Immature natural killer cell (primary cell): ENCODE data around the gene DUOXA1. TPM values are rescaled to one million over a fixed set of nuclear protein-coding genes. Genes with fewer than 3 reads are reported as not detected.
"Not testable (repeated sequence)": the region's sequence is repeated elsewhere in the genome, so short reads cannot be mapped to it uniquely, and the experiment has no call there.

Experiments used
- DNase-seq, 3 donors: peaks; one replicate each; pipeline ENCODE4 v3.0.0; 2022; ENCODE audit warnings: mixed read lengths in 1 of 3
- H3K27ac Mint-ChIP-seq, 6 donors: one replicate each; pipeline ENCODE4 v1.8.0; 2020; ENCODE audit warnings: mixed read lengths in 6 of 6, mild to moderate bottlenecking in 5 of 6, inconsistent platforms in 4 of 6, moderate library complexity in 3 of 6
- H3K27me3 Mint-ChIP-seq, 3 donors: one replicate each; pipeline ENCODE4 v1.8.0; 2020 to 2021; ENCODE audit warnings: low read depth in 3 of 3, mild to moderate bottlenecking in 3 of 3, mixed read lengths in 3 of 3, moderate library complexity in 3 of 3, inconsistent platforms in 1 of 3
- H3K36me3 Mint-ChIP-seq, 3 donors: one replicate each; pipeline ENCODE4 v1.8.0; 2020; ENCODE audit warnings: mixed read lengths in 3 of 3, inconsistent platforms in 2 of 3, mild to moderate bottlenecking in 2 of 3
- H3K4me1 Mint-ChIP-seq, 2 donors: one replicate each; pipeline ENCODE4 v1.8.0; 2020; ENCODE audit warnings: inconsistent platforms in 2 of 2, mild to moderate bottlenecking in 2 of 2, mixed read lengths in 2 of 2, moderate library complexity in 1 of 2
- H3K4me3 Mint-ChIP-seq, 5 donors: one replicate each; pipeline ENCODE4 v1.8.0; 2020; ENCODE audit warnings: mild to moderate bottlenecking in 5 of 5, mixed read lengths in 5 of 5, inconsistent platforms in 3 of 5, moderate library complexity in 3 of 5
- H3K9me3 Mint-ChIP-seq, 6 donors: one replicate each; pipeline ENCODE4 v1.8.0; 2020; ENCODE audit warnings: mild to moderate bottlenecking in 6 of 6, mixed read lengths in 6 of 6, inconsistent platforms in 4 of 6, moderate library complexity in 3 of 6
- polyA plus RNA-seq, 3 donors: library from polyadenylated mRNA; unstranded; fragments of 300-500 nt; fragmentation: Illumina TruSeq; gene quantifications; one replicate each; pipeline ENCODE4 v1.2.3, GENCODE V29; 2021

Gene DUOXA1
- polyA plus RNA-seq, 3 donors from 2014 or later: not detected

GRCh38 chr15:45069942-45070360, 59.7 kb downstream of the DUOXA1 start:
- H3K9me3 Mint-ChIP-seq, H3K4me1 Mint-ChIP-seq, H3K27me3 Mint-ChIP-seq, H3K4me3 Mint-ChIP-seq, H3K27ac Mint-ChIP-seq, H3K36me3 Mint-ChIP-seq, DNase-seq: not testable (repeated sequence)

Other genes with a start within 250 kb of the DUOXA1 start
- gene TERB2, start 173.2 kb downstream of the DUOXA1 start, polyA plus RNA-seq: not detected
- gene SORD, start 106.7 kb downstream of the DUOXA1 start, polyA plus RNA-seq: 1 to 10 TPM in 2 of 3 donors, under 1 TPM in 1; 0.84 to 6.1 (median 5.8) TPM
- gene DUOX2, start 15.7 kb downstream of the DUOXA1 start, polyA plus RNA-seq: not detected
- not detected for gene DUOXA2, start 15.6 kb downstream of the DUOXA1 start, polyA plus RNA-seq
- gene DUOX1, start 115 bp upstream of the DUOXA1 start, polyA plus RNA-seq: 1 to 10 TPM in 1 of 3 donors, under 1 TPM in 2; 0.32 to 3.4 (median 0.43) TPM
- gene SHF, start 58.1 kb upstream of the DUOXA1 start, polyA plus RNA-seq: 1 to 10 TPM in 2 of 3 donors, under 1 TPM in 1; 0.76 to 2.0 (median 1.9) TPM
- not detected for gene SLC28A2, start 122.4 kb upstream of the DUOXA1 start, polyA plus RNA-seq
- gene GATM, start 248.7 kb upstream of the DUOXA1 start, polyA plus RNA-seq: 1 to 10 TPM in 1 of 3 donors, under 1 TPM in 2; 0.27 to 1.2 (median 0.54) TPM